SK-N-SH (cell line): ENCODE measurements around the gene TTLL12. TPM values are rescaled to one million over a fixed set of nuclear protein-coding genes. Genes with fewer than 3 reads are reported as not detected.

Experiments used
- CTCF ChIA-PET: fragments of 300-600, 350-600 bp; formaldehyde crosslinking; extraction: SDS; loops from one replicate; lab custom pipeline; 2021; lab: Yijun Ruan, JAX
- POLR2A ChIA-PET: fragments of 350-600 bp; sonication (Branson Sonifier 250); formaldehyde crosslinking; extraction: SDS; loops from one replicate; lab custom pipeline; 2020; ENCODE audit warnings: antibody characterized with exemption, inconsistent platforms; lab: Yijun Ruan, JAX
- DNase-seq: peaks from one replicate; pipeline ENCODE4 v3.0.0; 2012
- H2AFZ ChIP-seq: fragments of 200-600 bp; sonication (generic); 2 replicates; pipeline ENCODE4 v1.8.1; 2016; ENCODE audit warnings: antibody characterized with exemption, mild to moderate bottlenecking, low read depth
- H3F3A ChIP-seq: fragments of 200-600 bp; sonication (generic); replicated peaks from 2 replicates; pipeline ENCODE3; 2016; ENCODE audit warnings: antibody characterized with exemption, mild to moderate bottlenecking; ENCODE audit not compliant: insufficient read depth
- H3K27ac ChIP-seq, 2 experiments: fragments of 200-500 bp in 1 of 2; fragments of 200-600 bp in 1 of 2; sonication (Bioruptor generic) in 1 of 2; sonication (generic), shearing (Covaris generic) in 1 of 2; 2 replicates each; pipeline versions ENCODE4 v1.5.1 to v1.6.1; 2014 to 2016; ENCODE audit warnings: low read depth in 2 of 2, inconsistent platforms in 1 of 2, low read length in 1 of 2, mild to moderate bottlenecking in 1 of 2, mixed read lengths in 1 of 2
- H3K27me3 ChIP-seq: fragments of 200-600 bp; sonication (generic), shearing (Covaris generic); 2 replicates; pipeline ENCODE4 v1.6.1; 2016; ENCODE audit warnings: mixed run types; ENCODE audit not compliant: insufficient read depth
- H3K36me3 ChIP-seq, 2 experiments: fragments of 200-500 bp in 1 of 2; fragments of 200-600 bp in 1 of 2; sonication (Bioruptor generic) in 1 of 2; sonication (generic) in 1 of 2; replicated peaks in 1 of 2; 2 replicates each; pipeline versions ENCODE3 to v1.5.1; 2014 to 2016; ENCODE audit warnings: low read length in 1 of 2, mild to moderate bottlenecking in 1 of 2; ENCODE audit not compliant: insufficient read depth in 2 of 2, control insufficient read depth in 1 of 2
- H3K4me1 ChIP-seq, 2 experiments: fragments of 200-500 bp in 1 of 2; fragments of 200-600 bp in 1 of 2; sonication (Bioruptor generic) in 1 of 2; sonication (generic), shearing (Covaris generic) in 1 of 2; 2 replicates each; pipeline versions ENCODE4 v1.5.1 to v1.6.1; 2014 to 2016; ENCODE audit warnings: low read depth in 1 of 2, low read length in 1 of 2, mixed run types in 1 of 2; ENCODE audit not compliant: insufficient read depth in 2 of 2, control insufficient read depth in 1 of 2
- H3K4me2 ChIP-seq: fragments of 200-600 bp; sonication (generic), shearing (Covaris generic); 2 replicates; pipeline ENCODE4 v1.6.1; 2017; ENCODE audit warnings: mixed run types
- H3K4me3 ChIP-seq, 2 experiments: fragments of 200-500 bp in 1 of 2; fragments of 200-600 bp in 1 of 2; sonication (Bioruptor generic) in 1 of 2; sonication (generic), shearing (Covaris generic) in 1 of 2; 2 replicates each; pipeline versions ENCODE4 v1.5.1 to v1.8.1; 2014 to 2016; ENCODE audit warnings: low read depth in 2 of 2, inconsistent platforms in 1 of 2, low read length in 1 of 2, mild to moderate bottlenecking in 1 of 2, mixed read lengths in 1 of 2, moderate library complexity in 1 of 2
- H3K79me2 ChIP-seq: fragments of 200-600 bp; sonication (generic); 2 replicates; pipeline ENCODE4 v1.8.1; 2017; ENCODE audit warnings: mild to moderate bottlenecking; ENCODE audit not compliant: insufficient read depth
- H3K9ac ChIP-seq: fragments of 200-600 bp; sonication (generic); 2 replicates; pipeline ENCODE4 v1.6.1; 2017; ENCODE audit warnings: mixed run types
- H3K9me2 ChIP-seq: fragments of 200-600 bp; sonication (generic); 2 replicates; pipeline ENCODE4 v1.6.1; 2017; ENCODE audit warnings: mixed run types
- H3K9me3 ChIP-seq: fragments of 200-600 bp; sonication (generic); 2 replicates; pipeline ENCODE4 v1.6.1; 2017; ENCODE audit warnings: mixed run types, mild to moderate bottlenecking, moderate library complexity
- H4K20me1 ChIP-seq: fragments of 200-600 bp; sonication (generic); 2 replicates; pipeline ENCODE4 v1.6.1; 2017; ENCODE audit warnings: mild to moderate bottlenecking, mixed run types; ENCODE audit not compliant: insufficient read depth
- EZH2phosphoT487 ChIP-seq: fragments of 200-600 bp; sonication (generic); IDR thresholded peaks from 2 replicates; pipeline ENCODE4 v1.6.1; 2017; ENCODE audit warnings: low read depth, mixed run types, mild to moderate bottlenecking, antibody characterized with exemption, moderate library complexity, borderline replicate concordance
- FOSL2 ChIP-seq: IDR thresholded peaks from 2 replicates; pipeline ENCODE4 v1.4.0; 2012; ENCODE audit warnings: low read depth, mild to moderate bottlenecking, moderate library complexity, borderline replicate concordance
- FOXJ3 ChIP-seq: sonication (generic); formaldehyde crosslinking; IDR thresholded peaks from 2 replicates; pipeline ENCODE4 v1.5.1; 2020; ENCODE audit warnings: mild to moderate bottlenecking, missing genetic modification reagents
- MAX ChIP-seq: IDR thresholded peaks from 2 replicates; pipeline ENCODE4 v1.4.0; 2012; ENCODE audit warnings: low read depth
- PBX3 ChIP-seq: IDR thresholded peaks from 2 replicates; pipeline ENCODE4; 2012
- REST ChIP-seq: IDR thresholded peaks from 2 replicates; pipeline ENCODE4 v1.6.1; 2012; ENCODE audit warnings: mild to moderate bottlenecking, low read depth, low read length, moderate library complexity
- TAF1 ChIP-seq: IDR thresholded peaks from 2 replicates; pipeline ENCODE4 v1.6.1; 2012; ENCODE audit warnings: low read depth, mild to moderate bottlenecking, low read length, moderate library complexity, borderline replicate concordance
- TCF12 ChIP-seq: IDR thresholded peaks from 2 replicates; pipeline ENCODE4 v1.4.0; 2012
- WGBS: methylation state at CpG from one replicate; pipeline ENCODE4 v1.1.6; 2017; ENCODE audit warnings: low lambda C conversion rate; 5-methylcytosine and 5-hydroxymethylcytosine counted together
- polyA plus RNA-seq, 3 experiments: library from polyadenylated mRNA; depleted of rRNA; stranded (reverse); fragments of >200 nt; gene quantifications; 2 replicates each; pipeline ENCODE4 v1.2.3, GENCODE V29; 2012
- TF ChIP-seq, protein P1 (sequence below): IDR thresholded peaks from 2 replicates; pipeline ENCODE4 v1.4.0; 2012; ENCODE audit warnings: low read depth, borderline replicate concordance
- TF ChIP-seq, protein P2 (sequence below): IDR thresholded peaks from 2 replicates; pipeline ENCODE4 v1.4.0; 2012; ENCODE audit warnings: low read depth, borderline replicate concordance
- TF ChIP-seq, protein P3 (sequence below): fragments of 150-350 bp; IDR thresholded peaks from 2 replicates; pipeline ENCODE4 v1.6.1; 2016; ENCODE audit warnings: mild to moderate bottlenecking, low read depth, low read length

The TTLL12 gene
- polyA plus RNA-seq, 1 of the 3 experiments (the other 2 are of a cell fraction) = 11.5 TPM

GRCh38 chr22:43222262-43222661, 35.3 kb upstream of the TTLL12 start:
- H3K27me3 ChIP-seq = no peaks in the 10 kb centered on the region
- no peak overlapping the region for H2AFZ ChIP-seq
- no CpG with 5 or more reads among the region's 13 CpGs for WGBS
- DNase-seq = peak; percentile 59
- TF ChIP-seq, protein P1, sequence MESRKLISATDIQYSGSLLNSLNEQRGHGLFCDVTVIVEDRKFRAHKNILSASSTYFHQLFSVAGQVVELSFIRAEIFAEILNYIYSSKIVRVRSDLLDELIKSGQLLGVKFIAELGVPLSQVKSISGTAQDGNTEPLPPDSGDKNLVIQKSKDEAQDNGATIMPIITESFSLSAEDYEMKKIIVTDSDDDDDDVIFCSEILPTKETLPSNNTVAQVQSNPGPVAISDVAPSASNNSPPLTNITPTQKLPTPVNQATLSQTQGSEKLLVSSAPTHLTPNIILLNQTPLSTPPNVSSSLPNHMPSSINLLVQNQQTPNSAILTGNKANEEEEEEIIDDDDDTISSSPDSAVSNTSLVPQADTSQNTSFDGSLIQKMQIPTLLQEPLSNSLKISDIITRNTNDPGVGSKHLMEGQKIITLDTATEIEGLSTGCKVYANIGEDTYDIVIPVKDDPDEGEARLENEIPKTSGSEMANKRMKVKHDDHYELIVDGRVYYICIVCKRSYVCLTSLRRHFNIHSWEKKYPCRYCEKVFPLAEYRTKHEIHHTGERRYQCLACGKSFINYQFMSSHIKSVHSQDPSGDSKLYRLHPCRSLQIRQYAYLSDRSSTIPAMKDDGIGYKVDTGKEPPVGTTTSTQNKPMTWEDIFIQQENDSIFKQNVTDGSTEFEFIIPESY = no peak
- TF ChIP-seq, protein P2, sequence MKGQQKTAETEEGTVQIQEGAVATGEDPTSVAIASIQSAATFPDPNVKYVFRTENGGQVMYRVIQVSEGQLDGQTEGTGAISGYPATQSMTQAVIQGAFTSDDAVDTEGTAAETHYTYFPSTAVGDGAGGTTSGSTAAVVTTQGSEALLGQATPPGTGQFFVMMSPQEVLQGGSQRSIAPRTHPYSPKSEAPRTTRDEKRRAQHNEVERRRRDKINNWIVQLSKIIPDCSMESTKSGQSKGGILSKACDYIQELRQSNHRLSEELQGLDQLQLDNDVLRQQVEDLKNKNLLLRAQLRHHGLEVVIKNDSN = no peak
- no peak for TF ChIP-seq PBX3
- TF ChIP-seq REST = no peak
- TF ChIP-seq FOXJ3 (CRISPR knock-in tag) = no peak
- no peaks in the 10 kb centered on the region for H3F3A ChIP-seq
- H3K36me3 ChIP-seq = no peaks in the 10 kb centered on the region
- no peak overlapping the region for H3K9ac ChIP-seq
- no peak overlapping the region for H3K4me2 ChIP-seq
- ChIA-PET POLR2A (interaction anchor here (1.0 kb wide), 1 partner anchor 9 kb away, joined by 3 read pairs; no protein-coding TSS in a partner anchor), CTCF (interaction anchor here (1.0 to 2.0 kb wide), 2 partner anchors 9 to 51 kb away, joined by 3 to 7 read pairs; no protein-coding TSS in a partner anchor)
- H3K9me2 ChIP-seq = no peaks in the 10 kb centered on the region
- H3K4me1 ChIP-seq = peaks cover 0 to 5% of the 10 kb centered on the region in 2 experiments; a peak in 1 of 4 replicates
- no peak overlapping the region for H3K4me3 ChIP-seq
- H3K27ac ChIP-seq = no peak overlapping the region
- no peaks in the 10 kb centered on the region for H3K79me2 ChIP-seq
- no peaks in the 10 kb centered on the region for H4K20me1 ChIP-seq
- no peaks in the 10 kb centered on the region for H3K9me3 ChIP-seq

- Histone ChIP-seq H3K9ac (no peak overlapping the region), H3K9me2 (no peaks in the 10 kb centered on the region), H4K20me1 (no peaks in the 10 kb centered on the region), H3K9me3 (no peaks in the 10 kb centered on the region), H3F3A (no peaks in the 10 kb centered on the region), H3K4me1 (peaks cover 0 to 5% of the 10 kb centered on the region in 2 experiments; a peak in 1 of 4 replicates), H3K79me2 (no peaks in the 10 kb centered on the region), H3K27ac (no peak overlapping the region), H3K36me3 (no peaks in the 10 kb centered on the region), H3K4me2 (no peak overlapping the region), H2AFZ (no peak overlapping the region), H3K27me3 (no peaks in the 10 kb centered on the region), H3K4me3 (no peak overlapping the region)
- 71% methylated on average over 11 of the region's 22 CpGs for WGBS
- ChIA-PET POLR2A (no interaction called here), CTCF (interaction anchor here (2.0 to 2.2 kb wide), 2 partner anchors 11 kb away, joined by 5 to 7 read pairs; no protein-coding TSS in a partner anchor)
- TF ChIP-seq, protein P2 = no peak
- TF ChIP-seq TAF1 = no peak
- no peak for TF ChIP-seq TCF12
- TF ChIP-seq PBX3 = no peak
- TF ChIP-seq MAX = no peak
- TF ChIP-seq FOSL2 = no peak
- no peak for TF ChIP-seq EZH2phosphoT487
- TF ChIP-seq, protein P3, sequence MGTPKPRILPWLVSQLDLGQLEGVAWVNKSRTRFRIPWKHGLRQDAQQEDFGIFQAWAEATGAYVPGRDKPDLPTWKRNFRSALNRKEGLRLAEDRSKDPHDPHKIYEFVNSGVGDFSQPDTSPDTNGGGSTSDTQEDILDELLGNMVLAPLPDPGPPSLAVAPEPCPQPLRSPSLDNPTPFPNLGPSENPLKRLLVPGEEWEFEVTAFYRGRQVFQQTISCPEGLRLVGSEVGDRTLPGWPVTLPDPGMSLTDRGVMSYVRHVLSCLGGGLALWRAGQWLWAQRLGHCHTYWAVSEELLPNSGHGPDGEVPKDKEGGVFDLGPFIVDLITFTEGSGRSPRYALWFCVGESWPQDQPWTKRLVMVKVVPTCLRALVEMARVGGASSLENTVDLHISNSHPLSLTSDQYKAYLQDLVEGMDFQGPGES = no peak
- DNase-seq = no peak
Observed at GRCh38 chr22:43220625-43221380, 33.9 kb upstream of the TTLL12 start.
